Measurements from ENCODE around the gene NTRK3.
A peak's percentile ranks its signal among the peaks of the same experiment; 100 is the strongest.

The NTRK3 gene

GRCh38 chr15:87940768-87941167 lies 315.8 kb downstream of the NTRK3 start:
- no peaks in the 10 kb centered on the region for H3K9me3 ChIP-seq (ENCODE audit: insufficient read depth, low read depth, low read length)

GRCh38 chr15:87939848-87940457 lies 316.6 kb downstream of the NTRK3 start:
- H3K4me3 ChIP-seq (ENCODE audit: low read length, poor library complexity, severe bottlenecking) = peak overlapping the region; percentile 35
- H3K9ac ChIP-seq (ENCODE audit: low read depth, low read length, poor library complexity, severe bottlenecking) = peak overlapping the region; percentile 43
- H3K36me3 ChIP-seq (ENCODE audit: insufficient read depth, low read length) = no peaks in the 10 kb centered on the region
- peaks cover 22% of the 10 kb centered on the region for H3K4me1 ChIP-seq (ENCODE audit: insufficient read depth, low read length, poor library complexity, severe bottlenecking)
- no peaks in the 10 kb centered on the region for H3K27me3 ChIP-seq (ENCODE audit: insufficient read depth, low read length, poor library complexity, severe bottlenecking)
- H4K20me1 ChIP-seq (ENCODE audit: insufficient read depth, low read length, poor library complexity, severe bottlenecking) = no peaks in the 10 kb centered on the region
- H2AFZ ChIP-seq (ENCODE audit: low read length) = peak overlapping the region; percentile 27; the same call in 1 of the 2 replicates
- no peaks in the 10 kb centered on the region for H3K9me2 ChIP-seq (replicated peaks; ENCODE audit: low read depth, low read length)
- no peaks in the 10 kb centered on the region for H3F3A ChIP-seq (ENCODE audit: low read depth)
- H3K9me3 ChIP-seq (ENCODE audit: insufficient read depth, low read depth, low read length) = no peaks in the 10 kb centered on the region
- no peak for TF ChIP-seq EZH2phosphoT487 (IDR thresholded peaks at IDR 0.05; ENCODE audit: borderline replicate concordance)
- no peak for TF ChIP-seq CTCF (conservative IDR thresholded peaks at IDR 0.05; ENCODE audit: low read length)
- peak overlapping the region; percentile 61 for H3K4me2 ChIP-seq (ENCODE audit: low read depth, low read length, poor library complexity, severe bottlenecking)
- H3K79me2 ChIP-seq (ENCODE audit: insufficient read depth, low read length) = no peaks in the 10 kb centered on the region

More at GRCh38 chr15:87940768-87941167, 315.8 kb downstream of the NTRK3 start:
- peak overlapping the region; percentile 35 for H3K4me3 ChIP-seq (ENCODE audit: low read length, poor library complexity, severe bottlenecking)
- H3K9me2 ChIP-seq (replicated peaks; ENCODE audit: low read depth, low read length) = no peaks in the 10 kb centered on the region
- H3K36me3 ChIP-seq (ENCODE audit: insufficient read depth, low read length) = no peaks in the 10 kb centered on the region
- peaks cover 22% of the 10 kb centered on the region for H3K4me1 ChIP-seq (ENCODE audit: insufficient read depth, low read length, poor library complexity, severe bottlenecking)
- H4K20me1 ChIP-seq (ENCODE audit: insufficient read depth, low read length, poor library complexity, severe bottlenecking) = no peaks in the 10 kb centered on the region
- H2AFZ ChIP-seq (ENCODE audit: low read length) = 0 out of 2 replicates have a peak overlapping the region, but pooled peaks have one; percentile 7
- no peaks in the 10 kb centered on the region for H3K79me2 ChIP-seq (ENCODE audit: insufficient read depth, low read length)
- TF ChIP-seq EZH2phosphoT487 (IDR thresholded peaks at IDR 0.05; ENCODE audit: borderline replicate concordance) (no peak), CTCF (conservative IDR thresholded peaks at IDR 0.05; ENCODE audit: low read length) (no peak)
- peak overlapping the region; percentile 61 for H3K4me2 ChIP-seq (ENCODE audit: low read depth, low read length, poor library complexity, severe bottlenecking)
- H3K27me3 ChIP-seq (ENCODE audit: insufficient read depth, low read length, poor library complexity, severe bottlenecking) = no peaks in the 10 kb centered on the region
- H3K9ac ChIP-seq (ENCODE audit: low read depth, low read length, poor library complexity, severe bottlenecking) = peak overlapping the region; percentile 43
- H3F3A ChIP-seq (ENCODE audit: low read depth) = no peaks in the 10 kb centered on the region

DNA sequence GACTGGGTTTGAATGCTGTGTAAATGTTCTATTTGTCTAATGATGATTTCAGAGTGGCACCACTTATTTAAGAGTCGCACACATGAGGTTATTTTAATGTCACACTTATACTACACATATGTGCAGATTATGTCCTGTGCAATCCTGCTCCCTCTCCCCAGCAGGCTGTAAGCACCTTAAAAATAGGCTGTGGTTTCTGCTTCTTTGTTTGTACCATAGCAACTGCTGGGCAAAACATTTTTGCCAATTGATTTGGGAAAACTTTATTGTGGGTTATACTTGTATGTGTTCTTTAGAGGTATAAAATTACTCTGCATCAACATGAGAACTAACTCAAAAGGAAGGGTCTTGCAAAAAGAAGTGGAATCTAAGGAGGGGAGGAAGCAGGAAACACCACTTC lies 318.5 kb downstream of the NTRK3 start:
- no peak overlapping the region for H2AFZ ChIP-seq (ENCODE audit: low read length)
- TF ChIP-seq EZH2phosphoT487 (IDR thresholded peaks at IDR 0.05; ENCODE audit: borderline replicate concordance) (no peak), CTCF (conservative IDR thresholded peaks at IDR 0.05; ENCODE audit: low read length) (no peak)
- H3K4me2 ChIP-seq (ENCODE audit: low read depth, low read length, poor library complexity, severe bottlenecking) = no peak overlapping the region
- no peaks in the 10 kb centered on the region for H3K9me2 ChIP-seq (replicated peaks; ENCODE audit: low read depth, low read length)
- H3K4me3 ChIP-seq (ENCODE audit: low read length, poor library complexity, severe bottlenecking) = no peak overlapping the region
- peaks cover 22% of the 10 kb centered on the region for H3K4me1 ChIP-seq (ENCODE audit: insufficient read depth, low read length, poor library complexity, severe bottlenecking)
- no peaks in the 10 kb centered on the region for H3K27me3 ChIP-seq (ENCODE audit: insufficient read depth, low read length, poor library complexity, severe bottlenecking)
- no peaks in the 10 kb centered on the region for H4K20me1 ChIP-seq (ENCODE audit: insufficient read depth, low read length, poor library complexity, severe bottlenecking)
- no peaks in the 10 kb centered on the region for H3K79me2 ChIP-seq (ENCODE audit: insufficient read depth, low read length)
- H3K9ac ChIP-seq (ENCODE audit: low read depth, low read length, poor library complexity, severe bottlenecking) = no peak overlapping the region
- H3K9me3 ChIP-seq (ENCODE audit: insufficient read depth, low read depth, low read length) = no peaks in the 10 kb centered on the region
- H3K36me3 ChIP-seq (ENCODE audit: insufficient read depth, low read length) = no peaks in the 10 kb centered on the region
- no peaks in the 10 kb centered on the region for H3F3A ChIP-seq (ENCODE audit: low read depth)

All from Loucy (cell line).